Activated CD8-positive, alpha-beta memory T cell treated with anti-CD3 and anti-CD28 coated beads, Interleukin-2, amount 10 ng/mL, durations not matched to agents 7 days and 5 days (primary cell): Measurements from ENCODE around the gene PBOV1. TPM values are rescaled to one million over a fixed set of nuclear protein-coding genes. Genes with fewer than 3 reads are reported as not detected.

Experiments used
- ATAC-seq: fragments of 150-1000 bp; cut with Tn5 transposase; one replicate; pipeline ENCODE4 v1.10.0; 2021; ENCODE audit warnings: moderate library complexity
- CTCF ChIA-PET: fragments of 350-600 bp; sonication (Branson Sonifier 250); formaldehyde crosslinking; loops from one replicate; lab custom pipeline; 2021; ENCODE audit warnings: antibody characterized with exemption; lab: Charles Lee
- DNase-seq: peaks from one replicate; pipeline ENCODE4 v3.0.0-alpha.2; 2020
- H3K27ac Mint-ChIP-seq: one replicate; pipeline ENCODE4 v1.8.0; 2021; ENCODE audit warnings: mild to moderate bottlenecking, mixed read lengths
- H3K27me3 Mint-ChIP-seq: one replicate; pipeline ENCODE4 v1.8.0; 2021; ENCODE audit warnings: mixed read lengths
- H3K36me3 Mint-ChIP-seq: one replicate; pipeline ENCODE4 v1.8.0; 2021; ENCODE audit warnings: mild to moderate bottlenecking, mixed read lengths
- H3K4me1 Mint-ChIP-seq: one replicate; pipeline ENCODE4 v1.8.0; 2021; ENCODE audit warnings: mixed read lengths
- H3K4me3 Mint-ChIP-seq: one replicate; pipeline ENCODE4 v1.8.0; 2021; ENCODE audit warnings: mild to moderate bottlenecking, moderate library complexity, mixed read lengths
- H3K9me3 Mint-ChIP-seq: one replicate; pipeline ENCODE4 v1.8.0; 2022; ENCODE audit warnings: low read depth, mixed read lengths
- total RNA-seq, 2 experiments: library from RNA; stranded (reverse); gene quantifications; one replicate each; pipeline ENCODE4 v1.2.3, GENCODE V29; 2021

Gene PBOV1
- total RNA-seq, 2 experiments from 2014 or later = not detected

GRCh38 chr6:138246650-138247440, 28.6 kb upstream of the PBOV1 start:
- DNase-seq (no peak), ATAC-seq (no peak)
- Mint-ChIP-seq H3K4me3 (no peak overlapping the region), H3K27me3 (peaks cover 28% of the 10 kb centered on the region), H3K36me3 (no peaks in the 10 kb centered on the region), H3K4me1 (no peaks in the 10 kb centered on the region), H3K9me3 (no peaks in the 10 kb centered on the region), H3K27ac (no peak overlapping the region)
- CTCF ChIA-PET = no interaction called here

GRCh38 chr6:138245751-138246150, 27.5 kb upstream of the PBOV1 start:
- no peak for DNase-seq
- Mint-ChIP-seq H3K4me3 (no peak overlapping the region), H3K4me1 (no peaks in the 10 kb centered on the region), H3K9me3 (no peaks in the 10 kb centered on the region), H3K27me3 (peaks cover 22% of the 10 kb centered on the region), H3K36me3 (no peaks in the 10 kb centered on the region), H3K27ac (no peak overlapping the region)
- CTCF ChIA-PET = no interaction called here
- ATAC-seq = no peak

GRCh38 chr6:138242987-138243592, 24.8 kb upstream of the PBOV1 start:
- Mint-ChIP-seq H3K27ac (no peak overlapping the region), H3K27me3 (peaks cover 19% of the 10 kb centered on the region), H3K36me3 (no peaks in the 10 kb centered on the region), H3K4me1 (no peaks in the 10 kb centered on the region), H3K4me3 (no peak overlapping the region), H3K9me3 (no peaks in the 10 kb centered on the region)
- ATAC-seq (no peak), DNase-seq (no peak)
- CTCF ChIA-PET = no interaction called here

- Mint-ChIP-seq H3K4me1 (no peaks in the 10 kb centered on the region), H3K27ac (no peak overlapping the region), H3K4me3 (no peak overlapping the region), H3K9me3 (no peaks in the 10 kb centered on the region), H3K27me3 (peaks cover 21% of the 10 kb centered on the region), H3K36me3 (no peaks in the 10 kb centered on the region)
- CTCF ChIA-PET = no interaction called here
- DNase-seq (no peak), ATAC-seq (no peak)
Observed at GRCh38 chr6:138241934-138242333, 23.6 kb upstream of the PBOV1 start.

- DNase-seq (no peak), ATAC-seq (no peak)
- Mint-ChIP-seq H3K27me3 (peaks cover 21% of the 10 kb centered on the region), H3K4me1 (no peaks in the 10 kb centered on the region), H3K36me3 (no peaks in the 10 kb centered on the region), H3K27ac (no peak overlapping the region), H3K9me3 (no peaks in the 10 kb centered on the region), H3K4me3 (no peak overlapping the region)
- CTCF ChIA-PET = no interaction called here
Observed at GRCh38 chr6:138241381-138241780, 23.1 kb upstream of the PBOV1 start.

- Mint-ChIP-seq H3K9me3 (no peaks in the 10 kb centered on the region), H3K36me3 (no peaks in the 10 kb centered on the region), H3K4me1 (no peaks in the 10 kb centered on the region), H3K27me3 (peaks cover 20% of the 10 kb centered on the region), H3K27ac (no peak overlapping the region), H3K4me3 (no peak overlapping the region)
- CTCF ChIA-PET = no interaction called here
- DNase-seq (no peak), ATAC-seq (no peak)
Observed at GRCh38 chr6:138240476-138241245, 22.4 kb upstream of the PBOV1 start.

- ATAC-seq = no peak
Observed at GRCh38 chr6:138239774-138240173, 21.5 kb upstream of the PBOV1 start.

GRCh38 chr6:138238368-138238767, 20.1 kb upstream of the PBOV1 start:
- H3K4me3 Mint-ChIP-seq = no peak overlapping the region
- H3K27ac Mint-ChIP-seq = no peak overlapping the region
- CTCF ChIA-PET = interaction anchor here (1.3 kb wide), 1 partner anchor 122 kb away, joined by 3 read pairs; no protein-coding TSS in a partner anchor
- peaks cover 16% of the 10 kb centered on the region for H3K27me3 Mint-ChIP-seq
- DNase-seq (no peak), ATAC-seq (no peak)
- no peaks in the 10 kb centered on the region for H3K36me3 Mint-ChIP-seq
- H3K9me3 Mint-ChIP-seq = no peaks in the 10 kb centered on the region
- H3K4me1 Mint-ChIP-seq = no peaks in the 10 kb centered on the region

More at GRCh38 chr6:138239774-138240173, 21.5 kb upstream of the PBOV1 start:
- Mint-ChIP-seq H3K4me3 (no peak overlapping the region), H3K9me3 (no peaks in the 10 kb centered on the region), H3K36me3 (no peaks in the 10 kb centered on the region), H3K27me3 (peaks cover 20% of the 10 kb centered on the region), H3K27ac (no peak overlapping the region), H3K4me1 (no peaks in the 10 kb centered on the region)
- CTCF ChIA-PET = no interaction called here
- DNase-seq = no peak

GRCh38 chr6:138237463-138237862, 19.2 kb upstream of the PBOV1 start:
- CTCF ChIA-PET = interaction anchor here (1.3 kb wide), 1 partner anchor 121 kb away, joined by 3 read pairs; no protein-coding TSS in a partner anchor
- Mint-ChIP-seq H3K36me3 (no peaks in the 10 kb centered on the region), H3K4me3 (no peak overlapping the region), H3K27ac (no peak overlapping the region), H3K27me3 (peaks cover 9% of the 10 kb centered on the region), H3K4me1 (no peaks in the 10 kb centered on the region), H3K9me3 (no peaks in the 10 kb centered on the region)
- DNase-seq (no peak), ATAC-seq (no peak)

- Mint-ChIP-seq H3K36me3 (no peaks in the 10 kb centered on the region), H3K4me3 (no peak overlapping the region), H3K27me3 (peaks cover 17% of the 10 kb centered on the region), H3K27ac (no peak overlapping the region), H3K9me3 (no peaks in the 10 kb centered on the region), H3K4me1 (no peaks in the 10 kb centered on the region)
- no peak for ATAC-seq
- no peak for DNase-seq
- CTCF ChIA-PET = no interaction called here
Observed at GRCh38 chr6:138235693-138236092, 17.4 kb upstream of the PBOV1 start.

- CTCF ChIA-PET = interaction anchor here (0.6 kb wide), 1 partner anchor 406 kb away, joined by 4 read pairs; no protein-coding TSS in a partner anchor
Observed at GRCh38 chr6:138235205-138235604, 16.9 kb upstream of the PBOV1 start.

GRCh38 chr6:138234363-138234762, 16.1 kb upstream of the PBOV1 start:
- Mint-ChIP-seq H3K27ac (no peak overlapping the region), H3K4me3 (no peak overlapping the region), H3K4me1 (no peaks in the 10 kb centered on the region), H3K27me3 (peaks cover 18% of the 10 kb centered on the region), H3K36me3 (no peaks in the 10 kb centered on the region), H3K9me3 (no peaks in the 10 kb centered on the region)
- CTCF ChIA-PET = no interaction called here
- no peak for ATAC-seq
- no peak for DNase-seq

More at GRCh38 chr6:138235205-138235604, 16.9 kb upstream of the PBOV1 start:
- Mint-ChIP-seq H3K4me3 (no peak overlapping the region), H3K4me1 (no peaks in the 10 kb centered on the region), H3K36me3 (no peaks in the 10 kb centered on the region), H3K27ac (no peak overlapping the region), H3K9me3 (no peaks in the 10 kb centered on the region), H3K27me3 (peaks cover 18% of the 10 kb centered on the region)
- no peak for DNase-seq
- no peak for ATAC-seq

GRCh38 chr6:138231381-138231886, 13.1 kb upstream of the PBOV1 start:
- Mint-ChIP-seq H3K9me3 (no peaks in the 10 kb centered on the region), H3K4me1 (no peaks in the 10 kb centered on the region), H3K36me3 (no peaks in the 10 kb centered on the region), H3K4me3 (no peak overlapping the region), H3K27me3 (peaks cover 20% of the 10 kb centered on the region), H3K27ac (no peak overlapping the region)
- DNase-seq (no peak), ATAC-seq (no peak)
- CTCF ChIA-PET = no interaction called here
